K562 (cell line): Measurements from ENCODE around the gene PAPOLB.

Source experiments
- CEBPG ChIP-seq, 3 experiments: fragments of 200-800 bp in 1 of 3; sonication (Bioruptor generic) in 1 of 3; sonication (generic) in 1 of 3; formaldehyde crosslinking in 1 of 3; IDR thresholded peaks in 2 of 3; conservative IDR thresholded peaks in 1 of 3; 2 replicates each; pipeline versions ENCODE4 v1.6.1 to v1.8.0; 2016 to 2022; ENCODE audit warnings: missing compliant biosample characterization in 2 of 3, missing genetic modification characterization in 2 of 3, mild to moderate bottlenecking in 1 of 3, missing genetic modification reagents in 1 of 3
- CTCF ChIP-seq, 3 experiments: IDR thresholded peaks in 2 of 3; conservative IDR thresholded peaks in 1 of 3; 2 replicates each; pipeline ENCODE4 v1.5.1; 2011 to 2012; ENCODE audit warnings: low read length in 3 of 3, mild to moderate bottlenecking in 3 of 3, control low read depth in 2 of 3, improper control_type of control experiment in 1 of 3, inconsistent platforms in 1 of 3, low read depth in 1 of 3, mixed read lengths in 1 of 3, moderate library complexity in 1 of 3; ENCODE audit not compliant: insufficient read depth in 2 of 3
- ETS1 ChIP-seq: conservative IDR thresholded peaks from 2 replicates; pipeline ENCODE4 v1.6.1; 2011; ENCODE audit warnings: low read depth, mild to moderate bottlenecking, low read length; ENCODE audit not compliant: control insufficient read depth
- FOXK1 ChIP-seq: sonication (generic); formaldehyde crosslinking; IDR thresholded peaks from 2 replicates; pipeline ENCODE4 v1.8.0; 2022; ENCODE audit warnings: missing genetic modification reagents, mild to moderate bottlenecking, borderline replicate concordance
- FOXP4 ChIP-seq: sonication (generic); formaldehyde crosslinking; IDR thresholded peaks from 2 replicates; pipeline ENCODE4 v1.8.0; 2022; ENCODE audit warnings: mild to moderate bottlenecking, missing genetic modification reagents, borderline replicate concordance
- GABPA ChIP-seq: fragments of 200-800 bp; sonication (Bioruptor generic); conservative IDR thresholded peaks from 2 replicates; pipeline ENCODE4 v1.6.1; 2016; ENCODE audit warnings: low read depth, missing genetic modification characterization, missing compliant biosample characterization
- MTF1 ChIP-seq: fragments of 250-450 bp; sonication (Bioruptor Pico); IDR thresholded peaks from 2 replicates; pipeline ENCODE4 v1.9.0; 2021; ENCODE audit warnings: moderate library complexity, mild to moderate bottlenecking, inconsistent platforms, borderline replicate concordance
- NFRKB ChIP-seq: fragments of 450-650 bp; IDR thresholded peaks from 2 replicates; pipeline ENCODE4 v1.6.1; 2016; ENCODE audit warnings: low read depth
- PKNOX1 ChIP-seq: fragments of 450-650 bp; IDR thresholded peaks from 2 replicates; pipeline ENCODE4 v1.6.1; 2016
- POLR2AphosphoS2 ChIP-seq: IDR thresholded peaks from 2 replicates; pipeline ENCODE4 v1.6.1; 2012; ENCODE audit warnings: low read length, improper control_type of control experiment
- POLR2AphosphoS5 ChIP-seq: IDR thresholded peaks from 2 replicates; pipeline ENCODE4 v1.6.1; 2011; ENCODE audit warnings: mild to moderate bottlenecking, low read depth, low read length, moderate library complexity; ENCODE audit not compliant: control insufficient read depth, insufficient read depth
- PTBP1 ChIP-seq: fragments of 200-400 bp; formaldehyde crosslinking; IDR thresholded peaks from 2 replicates; pipeline ENCODE4 v1.6.1; 2017; ENCODE audit warnings: low read depth, low read length
- STAG1 ChIP-seq: sonication (generic); formaldehyde crosslinking; IDR thresholded peaks from 2 replicates; pipeline ENCODE4 v1.5.0; 2020; ENCODE audit warnings: missing genetic modification reagents, borderline replicate concordance
- TEAD4 ChIP-seq, 2 experiments: sonication (generic) in 1 of 2; formaldehyde crosslinking in 1 of 2; IDR thresholded peaks; 2 replicates each; pipeline versions ENCODE4 v1.6.1 to v1.8.0; 2012 to 2022; ENCODE audit warnings: borderline replicate concordance in 1 of 2, inconsistent platforms in 1 of 2, low read length in 1 of 2, mild to moderate bottlenecking in 1 of 2, missing genetic modification reagents in 1 of 2

GRCh38 chr7:4818000-4818794, 43.6 kb downstream of the PAPOLB start:
- no peak for TF ChIP-seq TEAD4 (IDR thresholded peaks at IDR 0.05; ENCODE audit: low read length)
- no peak for TF ChIP-seq TEAD4 (CRISPR knock-in tag; IDR thresholded peaks at IDR 0.05; ENCODE audit: borderline replicate concordance)
- no peak for TF ChIP-seq CEBPG (CRISPR knock-in tag; IDR thresholded peaks at IDR 0.05)
- no peak for TF ChIP-seq CEBPG (tag; conservative IDR thresholded peaks at IDR 0.05 in 1 of 2, IDR thresholded peaks at IDR 0.05 in 1 of 2)
- TF ChIP-seq MTF1: no peak
- TF ChIP-seq CTCF (IDR thresholded peaks at IDR 0.05 in 2 of 3, conservative IDR thresholded peaks at IDR 0.05 in 1 of 3; ENCODE audit: insufficient read depth in 2 of 3, low read depth in 1 of 3, low read length in 3 of 3): no peak
- no peak for TF ChIP-seq GABPA (tag)
- TF ChIP-seq PTBP1: no peak
- TF ChIP-seq STAG1: no peak
- TF ChIP-seq FOXP4 (CRISPR knock-in tag): no peak
- TF ChIP-seq PKNOX1: no peak
- TF ChIP-seq ETS1: no peak
- no peak for TF ChIP-seq NFRKB
- TF ChIP-seq POLR2AphosphoS5: no peak
- no peak for TF ChIP-seq FOXK1 (CRISPR knock-in tag)
- no peak for TF ChIP-seq POLR2AphosphoS2
